Thyroid gland (tissue), 4 donors: ENCODE results near the gene TOB2.
"Not testable (repeated sequence)": the region's sequence is repeated elsewhere in the genome, so short reads cannot be mapped to it uniquely, and the experiment has no call there.

Experiments used
- POLR2A ChIP-seq, 2 donors: fragments of 450-650 bp; IDR thresholded peaks; one replicate each; pipeline ENCODE4 v1.6.1; 2017; ENCODE audit warnings: antibody characterized with exemption in 2 of 2, mild to moderate bottlenecking in 2 of 2, moderate library complexity in 1 of 2
- TF ChIP-seq, protein P1 (sequence below), 6 experiments: fragments of 200-600 bp in 3 of 6; fragments of 450-650 bp in 3 of 6; sonication (generic) in 3 of 6; IDR thresholded peaks; one replicate each; pipeline ENCODE4 v1.5.1; 2016 to 2019; ENCODE audit warnings: antibody characterized with exemption in 6 of 6, mild to moderate bottlenecking in 2 of 6, inconsistent platforms in 1 of 6, moderate library complexity in 1 of 6

DNA sequence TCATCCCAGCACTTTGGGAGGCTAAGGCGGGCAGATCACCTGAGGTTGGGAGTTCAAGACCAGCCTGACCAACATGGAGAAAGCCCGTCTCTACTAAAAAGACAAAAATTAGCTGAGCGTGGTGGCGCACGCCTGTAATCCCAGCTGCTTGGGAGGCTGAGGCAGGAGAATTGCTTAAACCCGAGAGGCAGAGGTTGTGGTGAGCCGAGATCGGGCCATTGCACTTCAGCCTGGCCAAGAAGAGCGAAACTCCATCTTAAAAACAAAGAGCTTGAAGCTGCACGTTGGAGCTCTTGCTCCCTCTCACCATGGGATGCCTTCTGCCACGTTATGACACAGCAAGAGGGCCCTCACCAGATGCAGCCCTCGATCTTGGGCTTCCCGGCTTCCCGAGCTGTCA is 43.8 kb downstream of the TOB2 start:
- TF ChIP-seq, protein P1, sequence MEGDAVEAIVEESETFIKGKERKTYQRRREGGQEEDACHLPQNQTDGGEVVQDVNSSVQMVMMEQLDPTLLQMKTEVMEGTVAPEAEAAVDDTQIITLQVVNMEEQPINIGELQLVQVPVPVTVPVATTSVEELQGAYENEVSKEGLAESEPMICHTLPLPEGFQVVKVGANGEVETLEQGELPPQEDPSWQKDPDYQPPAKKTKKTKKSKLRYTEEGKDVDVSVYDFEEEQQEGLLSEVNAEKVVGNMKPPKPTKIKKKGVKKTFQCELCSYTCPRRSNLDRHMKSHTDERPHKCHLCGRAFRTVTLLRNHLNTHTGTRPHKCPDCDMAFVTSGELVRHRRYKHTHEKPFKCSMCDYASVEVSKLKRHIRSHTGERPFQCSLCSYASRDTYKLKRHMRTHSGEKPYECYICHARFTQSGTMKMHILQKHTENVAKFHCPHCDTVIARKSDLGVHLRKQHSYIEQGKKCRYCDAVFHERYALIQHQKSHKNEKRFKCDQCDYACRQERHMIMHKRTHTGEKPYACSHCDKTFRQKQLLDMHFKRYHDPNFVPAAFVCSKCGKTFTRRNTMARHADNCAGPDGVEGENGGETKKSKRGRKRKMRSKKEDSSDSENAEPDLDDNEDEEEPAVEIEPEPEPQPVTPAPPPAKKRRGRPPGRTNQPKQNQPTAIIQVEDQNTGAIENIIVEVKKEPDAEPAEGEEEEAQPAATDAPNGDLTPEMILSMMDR (IDR thresholded peaks at IDR 0.05): not testable (repeated sequence)
- not testable (repeated sequence) for TF ChIP-seq POLR2A (IDR thresholded peaks at IDR 0.05)
